ENCODE measurements around the gene CHTF18.
A peak's percentile ranks its signal among the peaks of the same experiment; 100 is the strongest.
"Not testable (repeated sequence)": the region's sequence is repeated elsewhere in the genome, so short reads cannot be mapped to it uniquely, and the experiment has no call there.

The CHTF18 gene

DNA sequence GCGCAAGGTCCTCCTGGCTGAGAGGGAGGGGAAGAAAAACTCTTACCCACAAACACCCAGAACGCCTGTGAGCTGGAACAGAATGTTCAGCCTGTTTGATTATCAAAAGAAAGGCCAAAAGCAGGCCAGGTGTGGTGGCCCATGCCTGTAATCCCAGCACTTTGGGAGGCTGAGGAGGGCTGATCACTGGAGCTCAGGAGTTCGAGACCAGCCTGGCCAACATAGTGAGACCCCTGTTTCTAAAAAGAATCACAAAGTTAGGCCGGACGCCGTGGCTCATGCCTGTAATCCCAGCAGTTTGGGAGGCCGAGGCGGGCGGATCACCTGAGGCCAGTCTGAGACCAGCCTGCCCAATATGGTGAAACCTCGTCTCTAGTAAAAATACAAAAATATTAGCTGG is 12.1 kb upstream of the CHTF18 start:
- DNase-seq (ENCODE audit: low read depth in 2 of 2) = not testable (repeated sequence)

DNA sequence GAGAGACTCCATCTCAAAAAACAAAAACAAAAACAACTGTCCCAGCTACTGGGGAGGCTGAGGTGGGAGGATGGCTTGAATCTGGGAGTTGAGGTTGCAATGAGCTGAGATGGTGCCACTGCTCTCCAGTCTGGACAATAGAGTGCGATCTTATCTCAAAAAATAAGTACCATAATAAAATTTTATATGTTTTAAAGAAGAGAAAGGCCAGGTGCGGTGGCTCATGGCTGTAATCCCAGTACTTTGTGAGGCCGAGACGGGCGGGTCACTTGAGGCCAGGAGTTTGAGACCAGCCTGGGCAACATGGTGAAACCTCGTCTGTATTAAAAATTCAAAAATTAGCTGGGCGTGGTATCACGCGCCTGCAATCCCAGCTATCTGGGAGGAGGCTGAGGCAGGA is 11.6 kb upstream of the CHTF18 start:
- no peak for DNase-seq (ENCODE audit: low read depth in 2 of 2)

DNA sequence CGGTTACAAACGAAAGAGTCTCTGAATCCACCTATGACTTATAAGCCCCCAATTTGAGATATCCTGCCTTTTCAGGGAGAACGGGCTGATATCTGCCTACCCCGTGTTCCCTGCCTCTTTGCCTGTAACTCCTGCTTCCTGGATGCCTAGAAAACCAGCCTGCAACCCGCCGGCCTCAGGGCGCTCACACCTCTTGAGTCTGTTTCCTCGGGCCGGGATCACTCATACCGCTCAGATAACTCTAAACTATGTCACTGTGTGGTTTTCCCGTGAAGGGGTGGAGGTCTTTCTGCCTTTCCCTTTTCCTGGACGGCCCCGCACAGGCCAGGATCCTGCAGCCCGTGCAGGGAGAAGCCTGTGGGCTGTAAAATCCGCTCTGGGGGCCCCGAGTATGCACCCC is 10.6 kb upstream of the CHTF18 start:
- no peak for DNase-seq (ENCODE audit: low read depth in 2 of 2)

DNA sequence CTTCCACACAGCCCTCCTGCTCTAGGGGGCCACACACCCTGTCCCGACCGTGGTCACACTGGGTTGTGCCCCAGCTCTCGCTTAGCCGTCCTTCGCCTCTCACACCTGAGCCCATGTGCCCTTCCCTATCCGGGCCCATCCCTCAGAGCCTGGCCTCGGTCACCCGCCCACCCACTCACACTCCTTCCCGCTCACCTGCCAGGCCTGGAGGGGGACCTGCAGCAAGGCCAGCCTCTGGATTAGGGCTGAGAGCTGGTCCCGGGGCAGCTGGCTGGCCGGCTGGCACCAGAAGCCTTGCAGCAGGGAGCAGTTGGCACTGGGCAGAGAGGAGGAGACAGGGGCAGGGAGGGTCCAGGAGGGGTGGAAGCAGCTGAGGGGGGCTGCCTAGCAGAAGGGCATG is 10.0 kb upstream of the CHTF18 start:
- no peak for DNase-seq (ENCODE audit: low read depth in 2 of 2)

DNA sequence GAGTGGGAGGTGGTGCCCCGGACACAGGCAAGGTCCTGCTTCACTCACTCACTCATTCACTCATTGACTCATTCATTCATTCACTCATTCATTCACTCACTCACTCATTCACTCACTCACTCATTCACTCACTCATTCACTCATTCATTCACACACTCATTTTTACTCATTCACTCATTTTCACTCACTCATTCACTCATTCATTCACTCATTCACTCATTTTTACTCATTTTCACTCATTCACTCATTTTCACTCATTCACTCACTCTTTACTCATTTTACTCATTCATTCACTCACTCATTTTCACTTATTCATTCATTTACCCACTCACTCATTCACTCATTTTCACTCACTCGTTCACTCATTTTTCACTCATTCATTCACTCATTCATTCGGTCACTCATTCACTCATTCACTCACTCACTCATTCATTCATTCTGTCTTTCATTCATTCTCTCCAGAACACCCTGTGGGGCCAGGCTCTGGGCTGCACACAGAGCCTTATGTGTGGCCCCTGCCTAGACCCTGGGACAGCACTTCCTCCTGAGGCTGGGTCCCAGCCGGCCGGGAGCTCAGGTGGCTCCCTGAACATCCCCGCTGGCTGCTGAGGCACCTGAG is 9.4 kb upstream of the CHTF18 start:
- no peak for DNase-seq (ENCODE audit: low read depth in 2 of 2)

DNA sequence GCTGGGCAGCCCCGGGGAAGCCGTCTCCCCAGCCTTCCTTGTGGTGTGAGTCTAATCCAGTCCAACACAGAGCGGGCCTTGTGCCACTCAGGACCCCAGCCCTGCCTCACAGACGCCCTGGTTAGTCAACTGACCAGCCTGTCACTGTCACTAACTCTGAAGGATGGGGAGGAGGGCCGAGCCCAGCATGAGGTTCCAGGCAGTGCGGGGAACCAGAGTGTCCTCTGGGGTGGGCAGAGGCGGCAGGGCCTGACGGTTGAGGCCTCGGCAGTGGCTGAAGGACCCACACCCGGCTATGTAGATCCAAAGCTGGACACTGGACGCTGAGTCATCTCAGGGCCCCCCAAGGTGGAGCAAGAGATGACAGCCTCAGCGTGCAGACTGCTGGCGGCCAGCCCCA is 8.9 kb upstream of the CHTF18 start:
- DNase-seq (ENCODE audit: low read depth in 2 of 2) = no peak

DNA sequence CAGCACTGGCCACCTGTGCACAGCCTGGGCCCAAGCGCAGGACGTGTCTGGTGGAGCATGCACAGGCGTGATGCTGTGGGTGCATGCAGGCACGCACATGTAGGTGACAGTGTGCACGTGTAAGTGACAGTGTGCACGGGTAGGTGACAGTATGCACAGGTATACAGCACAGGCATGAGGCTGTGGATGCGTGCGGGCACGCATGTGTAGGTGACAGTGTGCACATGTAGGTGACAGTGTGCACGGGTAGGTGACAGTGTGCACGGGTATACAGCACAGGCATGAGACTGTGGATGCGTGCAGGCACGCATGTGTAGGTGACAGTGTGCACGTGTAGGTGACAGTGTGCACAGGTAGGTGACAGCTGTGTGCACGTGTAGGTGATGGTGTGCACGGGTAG is 8.1 kb upstream of the CHTF18 start:
- DNase-seq (ENCODE audit: low read depth in 2 of 2) = no peak

DNA sequence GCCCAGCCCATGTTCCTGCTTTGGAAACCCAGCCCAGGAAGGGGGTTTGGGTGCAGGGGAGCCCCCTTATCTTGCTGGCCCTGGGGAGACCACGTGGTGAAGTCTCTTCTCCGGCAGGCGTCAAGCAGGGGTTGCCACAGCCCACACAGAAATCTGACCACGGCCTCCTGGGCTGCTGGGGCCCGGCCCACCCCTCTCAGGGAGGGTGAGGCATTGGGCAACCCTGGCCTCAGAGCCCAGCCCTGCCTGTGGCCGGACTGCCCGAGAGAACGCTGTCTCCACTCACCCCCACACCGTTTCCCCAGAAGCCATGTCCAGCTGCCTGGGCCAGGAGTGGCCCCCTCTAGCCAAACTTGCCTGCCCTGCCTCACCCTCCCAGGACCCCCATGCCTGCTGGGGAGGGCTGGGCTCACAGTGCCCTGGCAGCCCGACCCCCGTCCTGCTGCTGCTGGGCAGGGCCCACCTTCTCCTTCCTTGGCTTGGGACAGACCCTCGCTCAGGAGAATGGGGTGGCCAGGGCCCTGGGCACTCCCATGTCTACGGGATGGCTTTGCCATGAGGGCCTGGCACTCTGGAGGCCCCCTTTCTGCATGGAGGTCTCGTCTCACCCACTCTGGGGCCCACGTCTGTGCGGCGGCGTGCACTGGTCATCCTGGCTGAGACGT is 6.9 kb upstream of the CHTF18 start:
- DNase-seq (ENCODE audit: low read depth in 2 of 2) = no peak

DNA sequence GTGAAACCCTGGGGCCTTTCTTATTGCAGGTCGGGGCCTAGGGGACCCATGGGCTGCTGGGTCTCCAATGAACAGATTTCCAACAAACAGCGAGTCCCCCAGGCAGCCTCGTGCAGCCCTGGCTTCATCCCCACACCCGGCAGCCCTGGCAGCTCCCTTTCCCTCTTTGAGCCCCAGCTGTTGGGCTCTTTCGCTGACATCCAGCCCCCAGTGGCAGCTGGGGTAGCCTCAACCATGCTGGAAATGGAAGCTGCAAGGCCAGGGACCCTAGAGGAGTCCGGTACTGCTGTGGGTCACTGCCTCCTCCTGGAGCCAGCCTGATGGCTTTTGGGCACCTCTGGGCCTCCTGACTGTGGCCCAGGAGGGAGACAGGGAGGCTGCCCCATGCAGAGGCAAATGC is 6.2 kb upstream of the CHTF18 start:
- DNase-seq (ENCODE audit: low read depth in 2 of 2) = no peak

DNA sequence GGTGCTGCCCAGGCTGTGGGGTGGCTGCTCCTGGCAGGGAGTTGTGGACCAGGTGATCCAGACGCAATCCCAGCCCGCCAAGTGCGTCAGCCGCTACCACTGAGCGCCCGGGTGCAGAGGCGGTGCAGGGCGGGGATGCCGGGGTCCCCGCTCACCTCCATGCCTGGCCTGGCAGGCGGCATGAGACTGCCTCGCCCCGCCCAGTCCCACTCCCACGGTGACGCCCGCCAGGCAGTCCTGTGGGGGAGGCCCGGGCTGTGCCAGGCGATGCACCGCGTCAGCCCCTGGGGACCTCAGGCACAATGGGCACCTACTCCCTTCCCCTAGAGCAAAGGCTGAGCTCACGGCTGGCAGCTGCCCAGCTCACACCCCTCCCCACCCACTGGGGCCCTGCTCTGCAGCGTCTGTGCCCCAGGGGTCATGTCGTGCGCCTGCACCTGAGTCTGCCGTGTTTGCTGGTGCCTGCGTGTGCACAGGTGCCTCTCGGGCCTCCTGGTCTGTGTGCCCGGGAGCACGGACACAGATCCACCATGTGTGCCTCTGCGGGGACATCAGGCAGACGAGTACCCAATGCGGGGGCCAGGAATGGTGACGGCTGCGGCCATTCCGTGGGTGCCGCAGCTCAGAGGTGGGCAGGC is 5.5 kb upstream of the CHTF18 start:
- no peak for DNase-seq (ENCODE audit: low read depth in 2 of 2)

DNA sequence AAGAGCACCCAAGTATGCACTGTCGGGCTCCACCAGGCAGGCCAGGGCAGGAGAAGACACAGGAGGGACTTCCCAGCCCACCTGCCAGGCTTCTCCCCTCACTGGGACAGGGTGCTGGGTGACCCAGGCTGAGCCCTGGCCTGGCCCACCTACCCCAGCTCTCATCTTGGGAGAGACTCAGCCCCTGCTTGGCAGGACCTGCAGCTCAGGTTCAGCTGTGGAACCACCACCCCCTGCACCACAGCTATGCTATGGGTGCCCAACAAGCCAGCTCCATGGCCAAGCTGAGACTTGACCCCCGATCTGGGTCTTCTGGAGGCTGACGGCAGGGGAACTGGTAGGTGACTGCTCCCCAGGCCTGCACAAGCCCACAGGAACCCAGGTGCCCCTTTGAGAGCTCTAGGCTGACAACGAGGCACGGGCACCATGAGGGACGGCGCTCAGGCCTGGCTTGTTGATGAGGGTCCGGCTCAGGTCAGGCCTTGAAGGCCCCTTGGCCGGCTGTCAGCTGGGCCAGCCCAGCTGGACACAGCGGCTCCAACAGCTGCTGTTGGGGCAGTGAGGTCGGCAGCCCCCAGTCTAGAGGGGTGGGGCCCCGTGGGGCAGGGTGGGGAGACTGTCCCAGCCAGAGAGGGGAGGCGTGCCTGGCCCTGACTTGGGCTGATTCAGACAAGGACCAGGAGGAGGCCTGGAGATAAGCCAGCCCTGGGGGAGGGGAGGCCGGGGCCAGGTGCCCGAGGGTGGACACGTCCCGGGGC is 4.8 kb upstream of the CHTF18 start:
- no peak for DNase-seq (ENCODE audit: low read depth in 2 of 2)

DNA sequence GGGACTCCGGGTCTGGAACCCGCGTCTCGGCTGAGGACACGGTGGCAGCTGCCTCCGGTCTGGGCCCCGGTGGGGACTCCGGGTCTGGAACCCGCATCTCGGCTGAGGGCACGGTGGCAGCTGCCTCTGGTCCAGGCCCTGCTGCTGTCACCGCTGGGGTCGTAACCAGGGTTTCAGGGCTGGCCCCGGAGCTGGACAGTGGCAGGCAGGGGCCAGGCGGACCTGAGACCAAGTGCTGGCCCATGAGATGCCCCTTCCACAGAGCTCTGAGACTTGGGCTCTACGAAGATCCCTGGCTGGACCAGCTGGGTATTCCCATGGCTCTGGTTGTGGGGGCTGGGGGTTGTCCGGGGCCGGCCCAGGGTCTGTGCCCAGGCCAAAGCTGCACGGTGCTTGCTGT is 4.0 kb upstream of the CHTF18 start:
- no peak for DNase-seq (ENCODE audit: low read depth in 2 of 2)

DNA sequence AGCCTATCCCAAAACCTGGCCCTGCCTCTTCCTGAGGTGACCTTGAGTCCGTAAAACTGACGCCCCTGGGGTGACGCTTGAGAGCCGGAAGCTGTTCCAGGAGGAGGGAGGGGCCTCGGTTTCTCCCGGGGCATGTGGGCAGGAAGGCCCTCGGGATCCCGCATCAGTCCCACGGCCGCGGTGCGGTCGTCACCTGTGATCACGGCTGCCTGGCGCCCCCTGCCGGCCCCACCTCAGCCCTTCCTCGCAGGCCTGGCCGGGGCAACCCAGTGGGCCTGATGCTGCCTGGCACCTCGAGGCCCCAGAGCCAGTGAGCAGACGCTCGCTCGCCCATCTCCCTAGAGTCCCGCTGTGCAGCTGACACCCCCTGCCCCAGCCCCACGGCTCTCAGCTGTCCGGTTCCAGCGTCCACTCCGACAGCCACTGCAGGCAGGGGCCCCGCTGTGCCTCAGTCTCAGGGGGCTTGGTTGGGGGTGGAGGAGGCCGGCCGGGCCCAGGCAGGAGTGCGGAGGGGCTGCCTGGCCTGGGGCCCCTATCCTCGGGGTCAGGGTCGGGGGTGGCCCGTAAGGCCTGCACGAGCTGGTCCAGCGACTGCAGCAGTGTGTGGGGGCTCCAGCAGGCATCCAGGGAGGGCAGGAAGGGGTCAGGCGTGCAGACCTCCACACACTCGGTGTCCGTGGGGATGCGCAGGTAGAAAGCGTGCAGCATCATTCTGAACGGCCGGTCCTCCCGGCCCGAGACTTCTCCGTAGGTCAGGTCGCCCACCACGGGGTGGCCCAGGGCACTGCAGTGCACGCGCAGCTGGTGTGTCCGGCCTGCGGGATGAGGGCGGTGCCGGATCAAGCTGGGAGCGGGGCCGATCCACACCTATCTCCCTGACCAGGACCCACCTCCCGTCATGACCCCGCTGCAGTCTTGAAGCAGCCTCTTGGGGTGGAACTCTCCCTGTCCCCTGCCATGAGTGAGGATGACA is 2.6 kb upstream of the CHTF18 start:
- peak; percentile 40 to 63 for DNase-seq (ENCODE audit: low read depth in 2 of 2)

DNA sequence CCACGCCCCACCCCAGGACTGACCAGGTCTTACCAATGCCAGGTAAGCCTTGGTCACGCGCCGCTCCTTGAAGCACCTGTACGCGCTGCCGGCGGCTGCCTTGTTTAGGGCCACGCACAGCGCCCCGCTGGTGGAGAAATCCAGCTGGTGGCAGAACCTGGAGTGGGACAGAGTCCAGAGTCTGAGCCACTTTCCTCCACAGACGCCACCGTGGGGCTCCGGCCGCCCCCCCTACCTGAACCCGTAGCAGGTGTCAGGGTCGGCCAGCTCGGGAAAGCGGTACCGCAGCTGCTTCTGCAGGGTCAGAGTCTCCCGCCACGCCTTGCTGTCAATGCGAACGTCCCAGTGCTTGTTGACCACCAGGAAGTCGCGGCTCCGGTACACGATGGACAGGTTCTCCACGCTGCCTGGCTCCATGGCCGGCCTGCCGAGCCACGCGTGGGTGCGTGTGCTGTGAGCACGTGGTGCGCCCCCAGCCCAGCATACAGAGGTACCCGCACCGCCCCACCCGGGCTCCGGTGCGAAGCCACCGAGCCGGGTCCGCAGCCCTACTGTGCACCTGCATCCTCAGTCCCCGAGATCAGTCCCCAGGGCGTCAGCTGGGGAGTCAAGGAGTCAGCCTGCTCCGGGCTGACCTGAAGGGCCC is 976 bp upstream of the CHTF18 start:
- no peak for DNase-seq (ENCODE audit: low read depth in 2 of 2)

DNA sequence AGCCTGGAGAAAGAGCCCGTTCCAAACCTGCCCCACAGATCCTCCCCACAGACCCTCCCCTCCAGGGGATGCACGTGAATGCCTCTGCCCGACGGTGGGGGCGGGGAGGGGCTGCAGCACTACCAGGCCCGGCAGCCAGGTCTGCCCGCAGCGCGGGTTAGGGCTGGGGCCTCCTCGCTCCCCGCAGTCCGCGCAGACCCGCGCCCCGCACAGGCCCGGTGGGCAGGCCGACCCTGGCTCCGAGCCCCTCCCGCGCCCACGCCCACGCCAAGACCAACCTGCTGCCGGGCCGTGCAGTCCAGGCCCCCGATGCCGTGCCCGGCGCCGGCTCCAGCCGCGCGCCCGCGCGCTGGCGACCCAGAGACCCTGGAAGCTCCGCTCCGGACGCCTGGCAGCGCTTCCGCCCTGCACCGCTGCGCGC is 432 bp upstream of the CHTF18 start, which contains the start of gene RPUSD1:
TSS of gene RPUSD1 (minus strand) at position 404 of the 421 bp plus-strand sequence. CDS start 644 bp downstream, outside the sequence.
- DNase-seq (ENCODE audit: low read depth in 2 of 2) = no peak

DNA sequence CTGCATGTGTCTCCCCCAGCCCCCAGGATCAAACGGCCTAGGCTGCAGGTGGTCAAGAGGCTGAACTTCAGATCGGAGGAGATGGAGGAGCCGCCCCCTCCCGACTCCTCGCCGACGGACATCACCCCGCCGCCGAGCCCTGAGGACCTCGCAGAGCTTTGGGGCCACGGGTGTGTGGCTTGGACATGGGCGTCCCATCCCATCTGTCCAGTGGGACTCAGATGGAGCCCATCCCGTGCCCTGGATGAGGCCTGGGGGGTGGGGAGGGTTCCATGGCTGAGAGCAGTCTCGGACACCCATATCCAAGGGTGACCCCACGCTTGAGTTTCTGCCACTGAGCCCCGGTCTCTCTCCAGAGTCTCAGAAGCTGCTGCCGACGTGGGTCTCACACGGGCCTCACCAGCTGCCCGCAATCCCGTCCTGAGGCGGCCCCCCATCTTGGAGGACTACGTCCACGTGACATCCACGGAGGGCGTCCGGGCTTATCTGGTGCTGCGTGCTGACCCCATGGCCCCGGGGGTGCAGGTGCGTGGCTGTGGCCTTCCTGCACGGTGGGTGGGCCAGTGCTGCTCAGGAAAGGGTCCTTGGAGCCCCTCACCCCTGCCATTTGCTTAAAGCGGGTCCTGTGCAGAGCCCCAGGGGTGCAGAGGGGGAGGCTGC is 901 bp downstream of the CHTF18 start:
- no peak for DNase-seq (ENCODE audit: low read depth in 2 of 2)

DNA sequence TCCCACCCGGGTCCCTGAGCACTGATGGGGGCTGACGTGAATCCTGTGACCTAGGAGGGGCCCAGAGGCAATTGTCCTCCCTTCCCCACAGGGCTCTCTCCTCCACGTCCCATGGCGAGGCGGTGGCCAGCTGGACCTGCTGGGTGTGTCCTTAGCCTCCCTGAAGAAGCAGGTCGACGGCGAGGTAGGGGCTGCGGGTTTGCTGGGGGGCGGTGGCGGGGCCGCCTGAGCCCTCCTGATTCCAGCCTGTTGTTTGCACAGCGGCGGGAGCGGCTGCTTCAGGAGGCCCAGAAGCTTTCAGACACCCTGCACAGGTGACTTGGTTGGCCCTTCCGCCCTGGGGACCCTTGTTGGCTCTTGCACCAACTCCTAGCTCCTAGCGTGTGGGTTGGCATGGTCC is 1.7 kb downstream of the CHTF18 start:
- DNase-seq (ENCODE audit: low read depth in 2 of 2) = no peak

DNA sequence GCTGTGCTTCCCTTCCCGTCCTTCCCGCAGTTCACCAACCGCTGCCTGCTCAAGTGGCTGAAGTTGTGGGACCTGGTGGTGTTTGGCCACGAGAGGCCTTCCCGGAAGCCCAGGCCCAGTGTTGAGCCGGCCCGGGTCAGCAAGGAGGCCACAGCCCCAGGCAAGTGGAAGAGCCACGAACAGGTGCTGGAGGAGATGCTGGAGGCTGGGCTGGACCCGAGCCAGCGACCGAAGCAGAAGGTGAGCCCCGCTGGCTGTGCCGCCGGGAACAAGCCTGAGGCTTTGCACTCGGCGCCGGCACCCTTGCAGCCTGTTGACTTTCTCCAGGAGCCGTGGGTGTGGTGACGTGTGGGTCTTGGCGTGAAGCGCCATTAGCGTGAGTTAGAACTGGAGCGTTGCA is 2.7 kb downstream of the CHTF18 start:
- no peak for DNase-seq (ENCODE audit: low read depth in 2 of 2)

DNA sequence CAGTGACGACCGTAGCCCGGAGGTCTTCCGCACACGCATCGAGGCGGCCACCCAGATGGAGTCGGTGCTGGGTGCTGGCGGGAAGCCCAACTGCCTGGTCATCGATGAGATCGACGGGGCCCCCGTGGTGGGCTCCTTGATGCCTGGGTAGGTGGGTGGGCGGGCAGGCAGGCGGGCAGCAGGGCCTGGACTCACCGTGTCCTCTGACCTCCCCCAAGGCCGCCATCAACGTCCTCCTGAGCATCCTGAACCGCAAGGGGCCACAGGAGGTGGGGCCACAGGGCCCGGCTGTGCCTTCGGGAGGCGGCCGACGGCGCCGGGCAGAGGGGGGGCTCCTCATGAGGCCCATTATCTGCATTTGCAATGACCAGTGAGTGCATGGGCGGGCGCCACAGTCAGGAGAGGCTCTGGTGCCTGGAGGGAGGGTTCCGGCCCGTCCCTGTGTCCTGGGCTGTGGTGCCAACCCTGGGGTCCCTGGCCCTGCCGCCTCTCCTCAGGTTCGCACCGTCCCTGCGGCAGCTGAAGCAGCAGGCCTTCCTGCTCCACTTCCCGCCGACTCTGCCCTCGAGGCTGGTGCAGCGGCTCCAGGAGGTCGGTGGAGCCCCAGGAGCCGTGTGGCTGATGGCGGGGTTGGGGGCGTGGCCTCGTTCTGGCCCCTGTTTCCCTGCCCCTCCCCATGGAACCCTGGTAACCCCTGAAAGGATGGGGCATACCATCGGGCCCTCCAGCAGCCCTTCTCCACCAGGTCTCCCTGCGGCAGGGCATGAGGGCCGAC is 4.0 kb downstream of the CHTF18 start:
- DNase-seq (ENCODE audit: low read depth in 2 of 2) = no peak

DNA sequence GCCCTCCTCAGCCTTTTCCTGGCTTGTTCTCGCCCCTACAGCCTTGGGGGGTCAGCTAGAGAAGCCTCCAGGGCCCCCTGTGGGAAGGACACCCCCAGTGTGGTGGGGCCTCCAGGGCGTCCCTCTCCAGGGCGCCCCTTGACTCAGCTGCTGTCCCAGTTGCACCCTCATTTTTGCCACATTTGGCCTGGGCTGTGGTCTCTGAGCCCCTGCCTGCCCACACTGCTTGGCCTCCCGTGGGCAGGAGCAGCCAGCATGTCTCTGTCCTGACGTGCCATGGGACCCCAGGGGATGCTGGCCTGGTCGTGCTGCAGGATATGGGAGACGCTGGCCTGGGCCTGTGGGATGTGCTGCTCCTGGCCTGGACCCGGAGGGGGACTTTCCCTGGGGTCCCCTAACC is 5.0 kb downstream of the CHTF18 start:
- no peak for DNase-seq (ENCODE audit: low read depth in 2 of 2)

All from stimulated activated CD4-positive, alpha-beta T cell treated with anti-CD3 and anti-CD28 coated beads, Interleukin-1b, Interleukin-23, amount 100 ng/mL, for 1 hour (primary cell).